ENCODE data around the gene SHANK3.

SHANK3 gene

DNA sequence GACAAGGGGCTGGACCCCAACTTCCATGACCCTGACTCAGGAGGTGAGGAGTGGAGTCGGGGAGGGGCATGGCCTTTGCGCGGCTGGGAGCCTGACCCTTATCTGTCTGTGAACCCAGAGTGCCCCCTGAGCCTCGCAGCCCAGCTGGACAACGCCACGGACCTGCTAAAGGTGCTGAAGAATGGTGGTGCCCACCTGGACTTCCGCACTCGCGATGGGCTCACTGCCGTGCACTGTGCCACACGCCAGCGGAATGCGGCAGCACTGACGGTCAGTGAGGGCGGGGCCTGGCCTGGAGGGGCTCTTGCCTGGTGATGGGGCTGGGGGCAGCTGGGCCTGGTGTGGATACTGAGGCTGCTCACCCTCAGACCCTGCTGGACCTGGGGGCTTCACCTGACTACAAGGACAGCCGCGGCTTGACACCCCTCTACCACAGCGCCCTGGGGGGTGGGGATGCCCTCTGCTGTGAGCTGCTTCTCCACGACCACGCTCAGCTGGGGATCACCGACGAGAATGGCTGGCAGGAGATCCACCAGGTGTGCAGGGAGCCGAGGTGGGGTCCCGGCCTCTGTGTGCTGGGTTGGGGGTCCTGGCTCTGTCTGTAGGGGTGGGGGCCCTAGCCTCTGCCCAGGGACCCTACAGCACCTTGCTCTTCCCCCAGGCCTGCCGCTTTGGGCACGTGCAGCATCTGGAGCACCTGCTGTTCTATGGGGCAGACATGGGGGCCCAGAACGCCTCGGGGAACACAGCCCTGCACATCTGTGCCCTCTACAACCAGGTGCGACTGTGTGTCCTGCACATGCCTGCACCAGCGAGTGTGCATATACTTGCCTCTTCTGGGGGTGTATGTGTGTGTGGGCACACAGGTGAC, 6.3 kb downstream of the SHANK3 start:
- DNase-seq, result no peak

DNA sequence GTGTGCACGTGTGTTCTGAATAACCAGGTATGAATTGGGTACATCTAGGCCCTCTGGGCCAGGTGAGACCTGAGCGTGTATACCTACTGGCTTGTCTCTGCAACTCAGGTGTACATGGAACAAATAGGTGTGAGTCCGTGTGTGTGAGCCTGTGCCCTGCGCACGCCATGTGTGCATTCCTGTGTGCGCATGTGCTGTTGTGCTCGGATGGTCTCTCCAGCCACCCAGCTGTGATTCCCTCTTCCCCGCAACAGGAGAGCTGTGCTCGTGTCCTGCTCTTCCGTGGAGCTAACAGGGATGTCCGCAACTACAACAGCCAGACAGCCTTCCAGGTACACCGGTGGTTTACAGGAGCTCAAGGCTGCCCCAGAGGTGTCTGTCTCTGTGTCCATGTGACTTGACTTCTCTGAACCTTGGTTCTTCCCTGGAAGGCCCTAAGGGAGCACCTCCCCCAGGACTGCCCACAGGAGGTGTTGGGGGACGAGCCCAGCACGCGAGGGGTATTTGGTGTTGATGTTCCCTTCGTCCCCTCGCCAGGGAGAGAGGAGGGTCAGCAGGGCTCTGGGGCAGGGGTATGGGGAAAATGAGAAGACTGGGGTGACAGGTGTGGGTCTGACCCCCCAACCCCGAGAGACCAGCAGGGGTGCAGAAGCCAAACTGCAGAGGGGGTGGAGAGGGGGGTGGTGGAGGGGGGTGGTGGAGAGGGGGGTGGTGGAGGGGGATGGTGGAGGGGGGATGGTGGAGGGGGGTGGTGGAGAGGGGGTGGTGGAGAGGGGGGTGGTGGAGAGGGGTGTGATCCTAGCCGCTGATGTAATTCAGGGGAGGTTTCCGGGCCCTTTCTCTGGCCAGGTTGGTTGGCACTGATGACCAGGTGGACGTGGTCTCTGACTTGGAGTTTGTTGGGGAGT, 10.7 kb downstream of the SHANK3 start:
- no peak for DNase-seq

DNA sequence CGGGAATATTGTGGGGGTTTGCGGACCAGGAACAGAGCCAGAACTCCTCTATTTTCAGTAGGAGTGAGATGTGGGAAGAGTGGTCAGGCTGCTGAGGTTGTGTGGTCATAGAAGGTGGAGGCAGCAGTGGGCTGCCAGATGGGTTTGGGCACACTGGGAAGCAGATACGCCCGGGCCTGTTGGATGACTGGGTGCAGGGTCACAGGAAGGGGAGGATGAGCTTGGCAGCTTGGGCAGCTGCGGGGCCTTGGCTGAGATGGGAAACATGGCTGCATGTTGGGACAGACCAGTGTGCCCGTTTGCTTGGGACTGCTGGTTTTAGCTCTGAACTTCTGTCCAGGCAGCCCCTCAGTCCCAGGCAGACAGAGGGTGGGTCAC, 11.4 kb downstream of the SHANK3 start:
- no peak for DNase-seq

DNA sequence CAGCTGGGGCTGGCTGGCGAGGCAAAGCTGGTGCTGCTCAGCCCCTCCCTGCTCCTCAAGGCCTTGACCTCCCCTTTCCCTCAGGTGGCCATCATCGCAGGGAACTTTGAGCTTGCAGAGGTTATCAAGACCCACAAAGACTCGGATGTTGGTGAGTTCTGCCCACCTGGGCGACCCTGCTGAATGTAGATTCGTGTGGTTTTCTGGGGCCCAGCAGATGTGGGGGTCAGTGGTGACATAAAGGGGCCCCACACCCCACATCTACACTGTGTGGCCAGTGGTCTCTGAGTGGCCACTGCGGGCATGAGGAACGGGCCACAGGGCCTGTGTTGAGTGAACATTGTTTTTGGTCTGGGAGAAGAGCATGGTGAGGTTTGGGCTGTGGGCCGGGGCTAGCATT, 11.9 kb downstream of the SHANK3 start:
- DNase-seq, result no peak

DNA sequence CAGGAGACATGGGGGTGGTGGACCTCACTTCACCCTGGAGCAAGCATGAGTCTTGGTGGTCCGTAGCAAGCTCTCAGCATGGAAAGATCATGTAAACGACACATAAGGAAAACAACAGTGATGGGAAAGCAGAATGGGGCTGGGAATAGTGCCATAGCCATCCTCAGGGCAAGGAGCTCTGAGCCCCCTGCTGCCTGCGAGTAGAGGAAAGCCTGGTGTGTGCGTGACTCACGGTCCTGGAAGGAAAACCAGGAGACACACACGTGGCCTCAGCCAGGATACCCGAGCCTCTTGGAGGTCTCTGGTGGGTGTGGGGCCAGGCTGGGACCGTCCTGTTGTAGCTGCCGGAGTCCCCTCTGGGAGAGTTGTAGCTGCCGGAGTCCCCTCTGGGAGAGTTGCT, 12.4 kb downstream of the SHANK3 start:
- DNase-seq, result no peak

DNA sequence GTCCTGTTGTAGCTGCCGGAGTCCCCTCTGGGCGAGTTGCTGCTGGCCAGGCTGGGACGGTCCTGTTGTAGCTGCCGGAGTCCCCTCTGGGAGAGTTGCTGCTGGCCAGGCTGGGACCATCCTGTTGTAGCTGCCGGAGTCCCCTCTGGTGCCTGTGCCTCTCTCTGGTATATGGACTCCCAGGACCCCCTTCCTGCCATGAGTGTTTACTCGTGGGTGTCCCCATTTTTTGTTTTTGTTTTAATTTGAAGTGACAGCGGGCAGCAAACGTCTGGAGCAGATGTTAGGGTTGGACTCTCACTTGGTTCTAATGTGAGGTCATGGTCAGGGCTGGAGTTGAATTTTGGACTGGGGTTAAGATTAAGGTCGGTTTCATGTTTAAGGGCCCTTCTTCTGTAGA, 14.2 kb downstream of the SHANK3 start:
- no peak for DNase-seq

DNA sequence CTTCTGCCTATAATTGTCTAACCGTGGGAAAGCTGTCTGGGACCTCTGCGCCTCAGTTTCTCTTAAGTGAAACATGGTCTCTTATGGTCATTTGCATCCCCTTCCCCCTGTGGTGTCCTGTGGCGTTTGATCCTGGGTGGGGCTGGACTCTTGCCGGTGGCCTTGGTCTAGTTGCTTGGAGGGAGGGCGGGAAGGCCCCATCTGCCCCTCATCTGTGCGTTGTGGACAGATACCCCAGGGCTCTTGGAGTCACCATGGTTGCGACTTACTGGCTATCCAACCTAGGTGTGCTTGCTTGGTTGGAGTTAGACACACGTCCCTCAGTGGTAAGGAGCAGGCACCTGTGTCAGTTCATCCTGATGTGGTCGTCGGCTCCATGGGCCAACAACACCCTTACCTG, 15.2 kb downstream of the SHANK3 start:
- DNase-seq, result no peak

DNA sequence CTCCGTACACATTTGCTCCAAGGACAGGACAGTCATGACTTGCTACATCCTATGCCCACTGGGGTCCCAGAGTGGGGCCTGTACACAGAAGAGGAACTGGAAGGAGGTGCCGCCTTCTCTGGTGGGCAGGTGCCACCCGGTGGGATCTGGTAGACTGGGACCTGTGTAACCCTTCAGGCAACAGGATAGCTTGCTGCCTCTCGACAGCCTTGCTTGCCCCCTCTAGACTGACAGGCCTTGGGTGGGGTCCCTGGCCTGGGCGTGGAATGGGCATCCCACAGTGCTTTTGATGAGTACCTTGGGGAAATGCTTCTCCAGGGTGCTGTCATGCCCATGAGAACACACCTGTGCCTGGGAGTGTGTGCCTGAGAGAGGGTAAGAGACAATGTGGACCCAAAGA, 15.8 kb downstream of the SHANK3 start:
- no peak for DNase-seq

DNA sequence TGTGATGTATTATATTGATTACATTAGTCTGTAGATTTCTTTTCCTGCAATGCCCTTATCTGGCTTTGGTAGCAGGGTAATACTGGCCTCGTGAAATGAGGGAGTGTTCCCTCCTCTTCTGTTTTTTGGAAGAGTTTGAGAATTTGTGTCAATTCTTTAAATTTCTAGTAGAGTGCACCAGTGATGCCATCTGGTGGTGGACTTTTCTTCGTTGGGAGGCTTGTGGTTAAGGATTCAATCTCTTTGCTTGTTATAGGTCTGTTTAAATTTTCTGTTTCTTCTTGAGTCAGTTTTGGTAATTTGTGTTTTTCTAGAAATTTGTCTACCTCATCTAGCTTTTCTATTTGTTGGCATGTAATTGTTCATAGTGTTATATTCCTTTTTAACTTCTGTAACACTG, 18.9 kb downstream of the SHANK3 start:
- DNase-seq, result no peak

DNA sequence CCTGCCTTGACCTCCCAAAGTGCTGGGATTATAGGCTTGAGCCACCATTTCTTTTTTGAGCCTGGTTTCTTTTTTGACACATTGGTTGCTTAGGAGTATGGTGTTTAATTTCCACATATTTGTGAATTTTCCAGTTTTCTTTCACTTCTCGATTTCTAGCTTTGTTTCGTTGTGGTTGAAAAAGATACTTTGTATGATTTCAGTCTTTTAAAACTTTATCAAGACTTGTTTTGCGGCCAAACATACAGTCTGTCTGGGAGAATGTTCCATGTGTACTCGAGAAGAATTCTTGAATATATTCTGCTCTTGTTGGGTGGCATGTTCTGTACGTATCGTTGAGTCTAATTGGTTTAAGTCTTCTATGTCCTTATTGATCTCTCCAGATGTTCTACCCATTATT, 20.8 kb downstream of the SHANK3 start:
- DNase-seq, result no peak

DNA sequence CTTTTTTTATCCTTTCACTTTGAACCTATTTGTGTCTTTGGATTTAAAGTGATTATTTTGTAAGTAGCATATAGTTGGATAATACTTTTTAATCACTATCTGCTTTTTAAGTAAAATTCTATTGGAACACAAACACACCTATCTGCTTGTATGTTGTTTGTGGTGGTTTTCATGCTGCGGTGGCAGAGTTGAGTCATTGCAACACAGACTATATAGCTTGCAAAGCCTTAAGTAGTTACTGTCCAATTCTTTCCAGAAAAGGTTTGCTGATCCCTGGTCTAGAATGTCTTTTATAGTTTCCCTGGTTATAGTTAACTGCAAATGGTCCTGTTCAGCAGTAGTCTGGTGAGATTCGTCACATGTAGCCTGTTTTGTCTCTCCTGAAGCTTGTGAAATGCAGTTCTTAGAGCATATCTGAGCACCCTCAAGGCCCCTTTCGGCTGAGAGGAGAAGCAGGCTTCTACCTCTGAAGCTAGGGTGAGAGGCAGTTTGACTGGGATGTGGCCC, 21.5 kb downstream of the SHANK3 start:
- no peak for DNase-seq

DNA sequence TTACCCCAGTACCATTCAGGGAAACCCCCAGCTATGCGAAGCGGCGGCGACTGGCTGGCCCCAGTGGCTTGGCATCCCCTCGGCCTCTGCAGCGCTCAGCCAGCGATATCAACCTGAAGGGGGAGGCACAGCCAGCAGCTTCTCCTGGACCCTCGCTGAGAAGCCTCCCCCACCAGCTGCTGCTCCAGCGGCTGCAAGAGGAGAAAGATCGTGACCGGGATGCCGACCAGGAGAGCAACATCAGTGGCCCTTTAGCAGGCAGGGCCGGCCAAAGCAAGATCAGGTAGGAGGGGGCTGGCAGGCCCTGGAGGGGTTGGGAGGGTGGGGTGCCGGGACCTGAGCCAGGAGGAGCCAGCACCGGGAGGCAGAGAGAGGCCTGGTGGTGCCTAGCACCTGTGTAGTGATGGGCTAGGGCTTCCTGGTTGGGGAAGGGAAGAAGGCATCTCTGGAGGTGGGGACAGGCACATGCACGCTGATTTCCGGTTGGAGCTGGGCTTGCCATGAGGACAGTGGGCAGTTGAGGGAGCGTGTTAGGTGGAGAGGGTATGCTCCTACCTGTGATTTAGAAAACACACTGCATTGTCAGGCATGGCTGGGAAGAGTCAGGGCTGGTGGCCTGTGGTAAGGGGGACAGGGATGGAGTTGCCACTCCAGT, 22.3 kb downstream of the SHANK3 start:
- no peak for DNase-seq

DNA sequence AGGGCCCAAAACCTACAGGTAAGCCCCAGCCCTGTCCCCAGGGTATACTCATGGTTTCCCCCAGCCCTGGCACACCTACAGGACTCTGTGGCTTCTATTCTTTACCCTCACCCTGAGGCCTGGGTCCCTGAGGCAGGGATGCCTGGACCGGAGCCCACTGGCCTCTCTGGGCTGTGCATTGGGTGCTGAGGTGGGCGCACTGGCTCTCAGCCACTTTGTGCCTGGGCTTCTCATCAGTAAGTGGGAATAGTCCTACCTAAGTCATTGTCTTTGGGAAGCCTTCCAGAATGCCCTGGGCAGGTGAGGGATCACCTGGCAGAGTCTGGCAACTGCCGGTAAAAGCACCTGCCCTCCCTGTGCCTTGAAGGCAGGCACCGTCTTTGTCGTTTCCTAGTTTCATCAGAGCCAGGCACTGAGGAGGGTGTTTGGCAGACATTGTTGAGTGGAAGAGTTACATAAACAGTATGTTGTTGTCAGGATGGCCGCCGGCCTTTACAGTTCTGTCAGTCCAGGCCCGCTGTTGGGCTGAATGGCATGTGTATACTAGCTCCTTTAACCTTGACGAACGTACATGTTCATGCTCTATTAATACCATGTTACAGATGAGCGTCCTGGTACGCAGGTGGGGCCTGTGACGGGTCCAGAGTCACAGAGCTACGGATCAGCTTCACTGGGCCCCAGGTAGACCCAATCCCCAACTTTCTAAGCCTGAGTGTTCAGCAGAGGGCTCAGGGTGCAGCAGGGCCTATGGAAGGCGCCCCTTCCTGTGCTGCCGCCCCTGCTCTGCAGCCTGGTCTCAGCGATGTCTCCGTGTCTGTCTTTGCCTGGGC, 23.0 kb downstream of the SHANK3 start:
- DNase-seq, result no peak

DNA sequence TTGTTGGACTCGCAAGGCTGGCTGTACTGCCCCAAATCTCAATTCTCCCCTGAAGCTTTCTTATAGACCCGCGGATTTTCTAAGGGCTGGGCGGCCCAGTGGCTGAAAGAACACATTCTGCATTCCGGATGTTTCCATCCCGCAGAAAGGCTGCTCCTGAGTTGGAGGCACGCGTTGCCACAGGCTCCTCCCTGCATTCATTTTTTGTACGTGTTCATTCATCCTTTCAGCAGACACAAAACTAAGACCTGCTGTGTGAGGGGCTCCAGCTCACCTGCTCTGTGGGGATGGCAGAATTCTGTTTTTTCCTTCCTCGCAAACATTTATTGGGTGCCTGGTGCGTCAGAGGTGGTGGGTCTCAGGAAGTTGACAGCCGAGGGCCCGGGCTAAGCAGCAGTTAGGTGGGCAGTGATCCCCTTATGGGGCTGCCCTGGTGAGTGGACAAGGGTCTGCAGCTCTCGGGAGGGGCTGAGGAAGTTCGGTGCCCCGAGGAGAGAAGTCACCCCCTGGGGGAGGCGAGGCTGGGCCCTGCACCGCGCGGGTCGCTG, 23.7 kb downstream of the SHANK3 start:
- DNase-seq, result no peak

DNA sequence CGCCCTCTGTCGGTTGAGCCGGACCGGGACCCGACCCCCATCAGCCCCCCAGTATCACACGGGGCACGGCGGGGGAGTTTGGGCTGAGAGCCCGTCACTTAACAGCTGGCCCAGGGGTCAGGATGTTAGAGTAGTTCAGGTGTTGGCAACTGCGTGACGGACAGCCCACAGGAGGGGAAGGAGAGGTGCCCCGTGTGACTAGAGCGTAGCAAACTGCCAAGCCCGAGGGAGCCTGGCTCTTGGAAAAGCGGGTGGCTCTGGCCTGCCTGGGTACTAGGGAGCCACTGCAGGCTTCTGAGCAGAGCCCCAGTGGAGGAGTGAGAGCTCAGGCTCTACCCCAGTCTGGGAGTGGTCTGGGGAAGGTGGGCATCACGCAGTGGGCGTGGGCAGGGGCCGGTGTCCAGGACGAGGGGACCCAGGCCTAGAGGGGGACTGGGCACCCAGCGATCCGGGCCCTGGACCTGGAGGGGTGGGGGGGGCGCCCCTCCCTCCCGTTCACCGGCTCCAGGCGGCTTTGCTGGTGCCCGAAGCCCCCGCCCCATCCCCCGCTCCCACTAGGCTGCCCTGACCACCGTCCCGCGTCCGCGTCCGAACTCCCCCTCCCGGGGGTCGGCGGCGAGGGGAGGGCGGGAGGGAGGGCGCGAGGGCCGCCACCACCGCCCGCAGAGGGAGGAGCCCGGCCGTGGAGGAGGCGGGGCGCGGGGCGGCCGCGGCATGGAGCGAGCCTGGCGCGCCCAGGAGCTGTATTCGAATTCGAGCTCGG, 24.4 kb downstream of the SHANK3 start:
- no peak for DNase-seq

DNA sequence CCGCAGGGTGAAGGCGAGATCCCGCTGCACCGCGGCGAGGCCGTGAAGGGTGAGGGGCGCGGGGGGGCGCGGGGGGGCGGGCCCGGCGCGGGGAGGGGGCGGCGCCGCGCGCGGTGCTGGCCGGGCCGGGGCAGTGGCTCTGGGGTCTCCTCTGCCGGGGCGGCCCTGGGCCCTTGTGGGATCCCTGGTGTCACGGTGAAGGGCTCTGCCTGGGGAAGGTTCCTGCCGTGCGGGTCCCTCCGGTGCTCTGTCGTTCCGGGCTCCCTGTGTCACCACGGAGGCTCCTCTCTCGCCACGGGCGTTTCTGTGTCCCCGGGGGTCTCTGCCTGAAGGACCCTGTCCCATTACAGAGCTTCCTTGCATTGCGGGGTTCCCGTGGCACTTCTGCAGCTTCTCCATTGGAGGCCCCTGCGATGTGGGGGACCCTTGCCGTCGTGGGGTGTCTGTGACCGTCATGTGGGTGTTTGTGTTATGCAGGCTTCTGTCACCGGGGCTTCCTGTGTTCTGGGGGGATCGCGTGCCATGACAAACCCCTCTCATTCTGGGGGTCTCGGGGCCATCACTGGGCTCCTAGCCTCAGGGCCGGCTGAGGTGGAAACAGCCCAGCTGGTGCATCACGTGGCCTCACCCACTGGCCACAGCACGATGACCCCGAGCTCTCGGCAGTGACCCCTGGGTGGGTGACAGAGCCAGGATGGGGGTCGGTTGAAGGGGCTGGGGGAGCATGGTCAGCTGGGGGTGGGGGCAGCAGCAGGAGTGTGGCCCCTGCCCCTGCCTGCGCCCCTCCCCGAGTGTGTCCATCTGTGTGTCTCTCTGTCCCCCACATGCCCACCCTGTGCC, 25.3 kb downstream of the SHANK3 start:
- no peak for DNase-seq

DNA sequence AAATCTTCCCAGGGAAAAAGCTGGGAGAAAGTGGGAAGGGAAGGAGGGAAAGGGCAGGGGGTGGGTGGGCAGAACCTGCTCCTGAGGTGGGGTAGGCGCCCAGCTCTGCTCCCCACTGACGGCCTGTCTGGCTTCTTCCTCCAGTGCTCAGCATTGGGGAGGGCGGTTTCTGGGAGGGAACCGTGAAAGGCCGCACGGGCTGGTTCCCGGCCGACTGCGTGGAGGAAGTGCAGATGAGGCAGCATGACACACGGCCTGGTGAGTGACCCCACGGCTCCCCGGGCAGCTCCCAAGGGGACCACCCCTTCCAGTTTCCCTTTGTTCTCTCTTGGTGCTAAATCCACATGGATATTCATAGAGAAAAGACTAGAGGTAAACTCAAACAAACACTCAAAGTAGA, 25.9 kb downstream of the SHANK3 start:
- DNase-seq, result no peak

DNA sequence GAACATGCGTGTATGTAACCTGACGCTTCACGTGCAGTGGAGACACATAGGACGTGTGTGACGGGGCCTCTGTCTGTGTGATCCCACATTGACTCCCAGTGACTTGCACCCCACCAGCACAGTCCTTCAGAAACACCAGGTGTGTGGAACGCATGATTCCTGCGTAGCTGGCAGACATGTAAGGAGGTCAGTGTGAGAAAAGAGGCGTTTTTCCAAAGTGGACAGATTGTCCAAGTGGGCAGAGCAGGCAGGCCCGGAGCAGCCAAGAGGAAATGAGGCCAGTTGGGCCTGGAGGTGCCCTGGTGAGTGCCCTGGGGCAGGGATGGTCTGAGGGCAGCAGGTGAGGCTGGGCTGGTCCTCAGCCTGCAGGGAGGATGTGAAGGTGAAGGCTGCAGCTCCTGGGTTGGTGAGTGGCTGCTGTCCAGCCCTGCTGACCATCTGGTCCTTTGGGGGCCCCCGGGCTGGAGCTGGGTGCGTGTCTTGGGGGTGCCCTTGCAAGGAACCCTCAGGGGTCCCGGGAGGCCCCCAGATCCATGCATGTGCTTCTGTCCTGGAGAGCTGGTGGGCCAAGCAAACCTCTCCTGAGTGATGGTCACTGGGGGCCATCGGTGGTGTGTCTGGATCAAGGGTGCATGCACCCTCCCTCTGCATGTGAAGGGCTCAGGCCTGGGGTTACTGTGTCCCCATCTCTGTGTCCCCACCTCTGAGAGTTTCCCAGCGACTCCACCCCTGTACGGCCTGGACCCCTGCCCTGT, 26.6 kb downstream of the SHANK3 start:
- no peak for DNase-seq

DNA sequence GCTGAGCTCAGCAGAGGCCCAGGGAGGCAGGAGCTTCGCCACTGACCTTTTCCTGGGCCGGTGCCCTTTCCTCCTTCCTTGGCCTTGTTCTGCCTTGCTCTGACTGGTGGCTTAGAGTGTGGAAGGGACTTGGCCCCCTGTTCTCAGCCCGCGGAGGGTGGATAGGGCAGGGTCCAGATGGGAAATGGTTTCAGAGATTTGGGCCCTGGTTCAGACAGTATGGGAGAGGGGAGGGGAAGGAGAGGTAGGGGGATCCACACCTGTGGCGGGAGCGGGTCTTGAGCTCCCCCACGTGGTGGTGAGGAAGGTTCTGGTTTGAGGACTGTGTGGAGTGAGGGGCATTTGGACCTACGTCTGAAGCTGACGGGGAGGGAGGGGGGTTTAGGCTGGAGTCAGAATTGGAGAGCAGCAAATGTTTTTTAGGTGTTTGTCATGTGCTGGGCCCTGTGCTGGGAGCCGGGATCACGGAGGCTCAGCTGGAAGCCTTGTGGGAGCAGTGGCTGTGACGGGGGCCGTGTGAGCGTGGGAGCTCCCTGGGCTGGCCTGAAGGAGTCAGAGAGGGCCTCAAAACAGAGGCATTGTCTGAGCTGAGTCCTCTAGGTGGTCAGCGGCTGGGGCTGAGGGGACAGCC, 27.2 kb downstream of the SHANK3 start:
- DNase-seq, result no peak

All from NCI-H524 treated with DMSO at 0.1 percent for 48 hours (cell line).